H9 (cell line): Measurements from ENCODE around the gene ARGFX. TPM values are rescaled to one million over a fixed set of nuclear protein-coding genes. Genes with fewer than 3 reads are reported as not detected.
A peak's percentile ranks its signal among the peaks of the same experiment; 100 is the strongest.

Experiments
- DNase-seq: peaks from one replicate; pipeline ENCODE4 v3.0.0-alpha.2; 2017
- H2AFZ ChIP-seq: one replicate; pipeline ENCODE4 v1.6.1; 2013; ENCODE audit warnings: mild to moderate bottlenecking, low read length, control low read depth, moderate library complexity
- H2AK5ac ChIP-seq: 2 replicates; pipeline ENCODE4 v1.6.1; 2013; ENCODE audit warnings: low read length, control low read depth, mixed read lengths; ENCODE audit not compliant: insufficient read length
- H2BK120ac ChIP-seq: one replicate; pipeline ENCODE4 v1.6.1; 2013; ENCODE audit warnings: low read depth, mild to moderate bottlenecking, low read length, control low read depth, inconsistent platforms; ENCODE audit not compliant: poor library complexity, severe bottlenecking
- H2BK12ac ChIP-seq: 2 replicates; pipeline ENCODE4 v1.6.1; 2013; ENCODE audit warnings: low read length, control low read depth, mixed read lengths, low read depth; ENCODE audit not compliant: insufficient read length
- H2BK15ac ChIP-seq: 2 replicates; pipeline ENCODE4 v1.6.1; 2013; ENCODE audit warnings: low read depth, low read length, control low read depth
- H2BK20ac ChIP-seq: one replicate; pipeline ENCODE4 v1.6.1; 2013; ENCODE audit warnings: low read depth, mild to moderate bottlenecking, low read length, control low read depth, inconsistent platforms; ENCODE audit not compliant: poor library complexity, severe bottlenecking
- H2BK5ac ChIP-seq: 2 replicates; pipeline ENCODE4 v1.6.1; 2013; ENCODE audit warnings: low read length, control low read depth, mixed read lengths; ENCODE audit not compliant: insufficient read length
- H3K14ac ChIP-seq: 2 replicates; pipeline ENCODE4 v1.6.1; 2013; ENCODE audit warnings: low read length, control low read depth; ENCODE audit not compliant: insufficient read depth
- H3K18ac ChIP-seq: 2 replicates; pipeline ENCODE4 v1.6.1; 2013; ENCODE audit warnings: low read depth, mild to moderate bottlenecking, mixed read lengths, low read length, control low read depth; ENCODE audit not compliant: insufficient read length
- H3K23ac ChIP-seq: 2 replicates; pipeline ENCODE4 v1.6.1; 2013; ENCODE audit warnings: low read length, control low read depth, mixed read lengths, low read depth; ENCODE audit not compliant: insufficient read length
- H3K23me2 ChIP-seq: 2 replicates; pipeline ENCODE4 v1.6.1; 2013; ENCODE audit warnings: low read depth, mild to moderate bottlenecking, mixed read lengths, low read length, control low read depth; ENCODE audit not compliant: insufficient read length, poor library complexity, severe bottlenecking
- H3K27ac ChIP-seq: 2 replicates; pipeline ENCODE4 v1.5.1; 2013; ENCODE audit warnings: low read length, control low read depth, mixed read lengths, low read depth; ENCODE audit not compliant: insufficient read length
- H3K27me3 ChIP-seq: 2 replicates; pipeline ENCODE4 v1.6.1; 2013; ENCODE audit warnings: low read length, control low read depth, inconsistent platforms; ENCODE audit not compliant: insufficient read depth
- H3K4ac ChIP-seq: 2 replicates; pipeline ENCODE4 v1.6.1; 2013; ENCODE audit warnings: low read depth, mild to moderate bottlenecking, control low read depth, inconsistent platforms, low read length, moderate library complexity
- H3K4me1 ChIP-seq: 2 replicates; pipeline ENCODE4 v1.6.1; 2013; ENCODE audit warnings: low read length, control low read depth, inconsistent platforms; ENCODE audit not compliant: insufficient read depth
- H3K4me2 ChIP-seq: 2 replicates; pipeline ENCODE4 v1.6.1; 2013; ENCODE audit warnings: low read length, control low read depth, mixed read lengths; ENCODE audit not compliant: insufficient read length, insufficient read depth
- H3K56ac ChIP-seq: 2 replicates; pipeline ENCODE4 v1.6.1; 2013; ENCODE audit warnings: low read depth, mild to moderate bottlenecking, mixed read lengths, low read length, control low read depth; ENCODE audit not compliant: insufficient read length
- H3K79me1 ChIP-seq: 2 replicates; pipeline ENCODE4 v1.6.1; 2013; ENCODE audit warnings: low read depth, mild to moderate bottlenecking, moderate library complexity, low read length, control low read depth, inconsistent platforms; ENCODE audit not compliant: insufficient read depth, poor library complexity, severe bottlenecking
- H3K79me2 ChIP-seq: 2 replicates; pipeline ENCODE4 v1.6.1; 2013; ENCODE audit warnings: low read length, control low read depth, inconsistent platforms; ENCODE audit not compliant: insufficient read depth
- H3K9ac ChIP-seq: 2 replicates; pipeline ENCODE4 v1.6.1; 2013; ENCODE audit warnings: low read length, control low read depth, mixed read lengths; ENCODE audit not compliant: insufficient read length; ENCODE audit errors: extremely low read depth
- H3K9me3 ChIP-seq: one replicate; pipeline ENCODE4 v1.6.1; 2013; ENCODE audit warnings: low read depth, low read length, inconsistent platforms; ENCODE audit not compliant: control insufficient read depth
- H3T11ph ChIP-seq: one replicate; pipeline ENCODE4 v1.6.1; 2013; ENCODE audit warnings: mild to moderate bottlenecking, low read length, control low read depth, inconsistent platforms
- H4K20me1 ChIP-seq: one replicate; pipeline ENCODE4 v1.6.1; 2013; ENCODE audit not compliant: control insufficient read depth, insufficient read length, insufficient read depth
- H4K5ac ChIP-seq: 2 replicates; pipeline ENCODE4 v1.6.1; 2013; ENCODE audit warnings: low read depth, mild to moderate bottlenecking, mixed read lengths, low read length, control low read depth; ENCODE audit not compliant: insufficient read length
- H4K8ac ChIP-seq: replicated peaks from 2 replicates; pipeline ENCODE4 v1.6.1; 2013; ENCODE audit warnings: low read length, control low read depth, mixed read lengths, low read depth; ENCODE audit not compliant: insufficient read length
- H4K91ac ChIP-seq: 2 replicates; pipeline ENCODE4 v1.6.1; 2013; ENCODE audit warnings: low read depth, mild to moderate bottlenecking, moderate library complexity, mixed read lengths, low read length, control low read depth; ENCODE audit not compliant: insufficient read length
- H3K27ac Mint-ChIP-seq, 3 experiments: 2 replicates in 2 of 3; 3 replicates in 1 of 3; pipeline ENCODE4 v1.8.0; 2020 to 2021; ENCODE audit warnings: mixed read lengths in 3 of 3, mild to moderate bottlenecking in 1 of 3, moderate library complexity in 1 of 3
- H3K27me3 Mint-ChIP-seq: 2 replicates; pipeline ENCODE4 v1.8.0; 2021; ENCODE audit warnings: low read depth, mild to moderate bottlenecking, moderate library complexity, mixed read lengths
- H3K36me3 Mint-ChIP-seq, 3 experiments: 2 replicates in 2 of 3; 3 replicates in 1 of 3; pipeline ENCODE4 v1.8.0; 2020 to 2021; ENCODE audit warnings: low read depth in 3 of 3, mixed read lengths in 3 of 3; ENCODE audit not compliant: insufficient read depth in 1 of 3
- H3K4me1 Mint-ChIP-seq, 2 experiments: 2 replicates each; pipeline ENCODE4 v1.8.0; 2020; ENCODE audit warnings: mixed read lengths in 2 of 2
- H3K4me3 Mint-ChIP-seq, 2 experiments: 2 replicates in 1 of 2; 3 replicates in 1 of 2; pipeline ENCODE4 v1.8.0; 2020 to 2021; ENCODE audit warnings: mild to moderate bottlenecking in 2 of 2, mixed read lengths in 2 of 2, moderate library complexity in 1 of 2
- H3K9me3 Mint-ChIP-seq, 2 experiments: 2 replicates in 1 of 2; 3 replicates in 1 of 2; pipeline ENCODE4 v1.8.0; 2020; ENCODE audit warnings: mild to moderate bottlenecking in 2 of 2, mixed read lengths in 2 of 2, moderate library complexity in 1 of 2
- total RNA-seq: library from RNA; stranded (reverse); gene quantifications from 2 replicates; pipeline ENCODE4 v1.2.1, GENCODE V29; 2021
- TF ChIP-seq, protein P1 (sequence below): fragments of 200-600 bp; sonication (generic); conservative IDR thresholded peaks from 3 replicates; pipeline ENCODE4 v1.8.0; 2021; ENCODE audit warnings: antibody characterized with exemption, mild to moderate bottlenecking

The ARGFX gene
- total RNA-seq, 1 experiment from 2014 or later = not detected

DNA sequence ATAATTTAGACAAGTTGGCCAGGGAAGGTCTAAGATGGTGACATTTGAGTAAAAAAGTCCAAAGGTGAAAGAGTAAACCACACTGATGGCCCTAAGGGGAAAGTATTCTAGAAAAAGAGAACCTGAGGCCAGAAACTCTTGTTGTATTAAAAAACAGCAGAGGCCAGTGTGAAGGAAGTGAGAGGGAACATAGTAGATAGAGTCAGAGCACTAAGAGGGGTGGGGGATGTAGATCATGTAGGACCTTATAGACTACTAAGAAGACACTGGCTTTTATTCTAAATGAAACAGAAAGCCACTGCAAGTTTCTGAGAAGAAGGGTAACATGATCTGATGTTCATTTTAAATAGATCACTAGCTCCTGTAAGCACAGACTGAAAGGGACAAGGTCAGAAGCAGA lies 36.5 kb upstream of the ARGFX start:
- Mint-ChIP-seq H3K27me3 (no peaks in the 10 kb centered on the region), H3K4me1 (no peaks in the 10 kb centered on the region)

More for the DNA sequence above, 36.5 kb upstream of the ARGFX start:
- Histone ChIP-seq H2BK12ac (no peak overlapping the region), H3K27me3 (no peaks in the 10 kb centered on the region), H4K91ac (no peak overlapping the region), H3K4me1 (no peaks in the 10 kb centered on the region), H3K4ac (no peak overlapping the region), H4K8ac (no peak overlapping the region), H2AK5ac (no peak overlapping the region), H4K20me1 (no peaks in the 10 kb centered on the region), H2BK120ac (no peak overlapping the region), H3K4me2 (no peak overlapping the region), H2BK20ac (no peak overlapping the region), H3K79me1 (no peaks in the 10 kb centered on the region), H3K79me2 (no peaks in the 10 kb centered on the region), H3K23me2 (no peaks in the 10 kb centered on the region), H2BK15ac (no peak overlapping the region), H2BK5ac (no peak overlapping the region), H3K18ac (no peak overlapping the region), H3K9me3 (no peaks in the 10 kb centered on the region), H3K23ac (no peak overlapping the region), H3T11ph (no peak overlapping the region), H3K9ac (no peak overlapping the region), H3K27ac (no peak overlapping the region), H3K56ac (no peak overlapping the region), H3K14ac (no peak overlapping the region), H4K5ac (no peak overlapping the region), H2AFZ (no peak overlapping the region)
- Mint-ChIP-seq H3K27ac (peak overlapping the region in 1 of 3 experiments; percentile 5; a peak in 1 of 7 replicates), H3K36me3 (peaks cover 29 to 79% (median 74%) of the 10 kb centered on the region in 3 experiments), H3K9me3 (no peaks in the 10 kb centered on the region), H3K4me3 (no peak overlapping the region)
- DNase-seq = no peak
- TF ChIP-seq, protein P1, sequence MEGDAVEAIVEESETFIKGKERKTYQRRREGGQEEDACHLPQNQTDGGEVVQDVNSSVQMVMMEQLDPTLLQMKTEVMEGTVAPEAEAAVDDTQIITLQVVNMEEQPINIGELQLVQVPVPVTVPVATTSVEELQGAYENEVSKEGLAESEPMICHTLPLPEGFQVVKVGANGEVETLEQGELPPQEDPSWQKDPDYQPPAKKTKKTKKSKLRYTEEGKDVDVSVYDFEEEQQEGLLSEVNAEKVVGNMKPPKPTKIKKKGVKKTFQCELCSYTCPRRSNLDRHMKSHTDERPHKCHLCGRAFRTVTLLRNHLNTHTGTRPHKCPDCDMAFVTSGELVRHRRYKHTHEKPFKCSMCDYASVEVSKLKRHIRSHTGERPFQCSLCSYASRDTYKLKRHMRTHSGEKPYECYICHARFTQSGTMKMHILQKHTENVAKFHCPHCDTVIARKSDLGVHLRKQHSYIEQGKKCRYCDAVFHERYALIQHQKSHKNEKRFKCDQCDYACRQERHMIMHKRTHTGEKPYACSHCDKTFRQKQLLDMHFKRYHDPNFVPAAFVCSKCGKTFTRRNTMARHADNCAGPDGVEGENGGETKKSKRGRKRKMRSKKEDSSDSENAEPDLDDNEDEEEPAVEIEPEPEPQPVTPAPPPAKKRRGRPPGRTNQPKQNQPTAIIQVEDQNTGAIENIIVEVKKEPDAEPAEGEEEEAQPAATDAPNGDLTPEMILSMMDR = no peak
